Neural cell (in vitro differentiated cells): ENCODE results near the gene KRT10. TPM values are rescaled to one million over a fixed set of nuclear protein-coding genes. Genes with fewer than 3 reads are reported as not detected.

Experiments used
- H2AFZ ChIP-seq: fragments of 200-600, 300-800 bp; sonication (generic), shearing (Covaris generic); 2 replicates; pipeline ENCODE4 v1.6.0; 2014; ENCODE audit warnings: low read depth, mild to moderate bottlenecking, antibody characterized with exemption, low read length, moderate library complexity
- H3F3A ChIP-seq: fragments of 200-600 bp; shearing (Covaris generic); 2 replicates; pipeline ENCODE4 v1.6.1; 2016; ENCODE audit warnings: mild to moderate bottlenecking, moderate library complexity, mixed read lengths, antibody characterized with exemption, low read length; ENCODE audit not compliant: insufficient read depth, poor library complexity, severe bottlenecking
- H3K27ac ChIP-seq: fragments of 200-600, 300-800 bp; sonication (generic), shearing (Covaris generic); 2 replicates; pipeline ENCODE4 v1.5.1; 2014; ENCODE audit warnings: mild to moderate bottlenecking, low read length, moderate library complexity
- H3K27me3 ChIP-seq: fragments of 300-800, 200-600 bp; sonication (generic), shearing (Covaris generic); 2 replicates; pipeline ENCODE4 v1.6.0; 2014; ENCODE audit warnings: mild to moderate bottlenecking, low read depth, low read length, moderate library complexity; ENCODE audit not compliant: insufficient read depth
- H3K36me3 ChIP-seq: fragments of 300-800, 200-600 bp; sonication (generic), shearing (Covaris generic); 2 replicates; pipeline ENCODE4 v1.5.1; 2014; ENCODE audit warnings: mild to moderate bottlenecking, antibody characterized with exemption, low read length, moderate library complexity; ENCODE audit not compliant: insufficient read depth
- H3K4me2 ChIP-seq: fragments of 300-800, 200-600 bp; sonication (generic), shearing (Covaris generic); 2 replicates; pipeline ENCODE4 v1.6.0; 2014; ENCODE audit warnings: mild to moderate bottlenecking, low read length
- H3K4me3 ChIP-seq: fragments of 300-800, 200-600 bp; sonication (generic), shearing (Covaris generic); 2 replicates; pipeline ENCODE4 v1.5.1; 2014; ENCODE audit warnings: mild to moderate bottlenecking, low read length, moderate library complexity
- H3K79me2 ChIP-seq: fragments of 200-600 bp; shearing (Covaris generic); replicated peaks from 2 replicates; pipeline ENCODE4 v1.6.0; 2014; ENCODE audit warnings: mild to moderate bottlenecking, low read length, moderate library complexity; ENCODE audit not compliant: insufficient read depth
- H3K9ac ChIP-seq: fragments of 300-800, 200-600 bp; sonication (generic), shearing (Covaris generic); 2 replicates; pipeline ENCODE4 v1.6.1; 2016; ENCODE audit warnings: mild to moderate bottlenecking, low read length, mixed read lengths
- H3K9me2 ChIP-seq: fragments of 200-600 bp; shearing (Covaris generic); 2 replicates; pipeline ENCODE4 v1.6.1; 2016; ENCODE audit warnings: mild to moderate bottlenecking, low read length, mixed read lengths; ENCODE audit not compliant: insufficient read depth
- H3K9me3 ChIP-seq: fragments of 200-600, 300-800 bp; sonication (generic), shearing (Covaris generic); 2 replicates; pipeline ENCODE4 v1.6.1; 2016; ENCODE audit warnings: mild to moderate bottlenecking, mixed run types, low read length, moderate library complexity, mixed read lengths
- H4K20me1 ChIP-seq: fragments of 200-600 bp; shearing (Covaris generic); 2 replicates; pipeline ENCODE4 v1.6.1; 2016; ENCODE audit warnings: mild to moderate bottlenecking, mixed run types; ENCODE audit not compliant: insufficient read depth
- CTCF ChIP-seq: fragments of 450-650 bp; IDR thresholded peaks from 2 replicates; pipeline ENCODE4 v1.5.1; 2014; ENCODE audit warnings: antibody characterized with exemption, mild to moderate bottlenecking, moderate library complexity; ENCODE audit not compliant: poor library complexity, severe bottlenecking
- EP300 ChIP-seq: fragments of 450-650 bp; conservative IDR thresholded peaks from 2 replicates; pipeline ENCODE4 v1.6.1; 2014; ENCODE audit warnings: antibody characterized with exemption, mild to moderate bottlenecking, moderate library complexity; ENCODE audit not compliant: poor library complexity, severe bottlenecking
- EZH2 ChIP-seq: fragments of 200-600, 300-800 bp; shearing (Covaris generic), sonication (generic); IDR thresholded peaks from 2 replicates; pipeline ENCODE4 v1.6.1; 2014; ENCODE audit warnings: antibody characterized with exemption, low read length, borderline replicate concordance, mild to moderate bottlenecking; ENCODE audit not compliant: insufficient read depth, poor library complexity, severe bottlenecking
- MXI1 ChIP-seq: fragments of 450-650 bp; conservative IDR thresholded peaks from 2 replicates; pipeline ENCODE4 v1.6.1; 2014; ENCODE audit warnings: antibody characterized with exemption, mild to moderate bottlenecking; ENCODE audit not compliant: poor library complexity, severe bottlenecking
- POLR2AphosphoS5 ChIP-seq: IDR thresholded peaks from 2 replicates; pipeline ENCODE4 v1.6.1; 2012
- RAD21 ChIP-seq: fragments of 450-650 bp; conservative IDR thresholded peaks from 2 replicates; pipeline ENCODE4 v1.6.1; 2014; ENCODE audit warnings: antibody characterized with exemption, mild to moderate bottlenecking, moderate library complexity
- SMC3 ChIP-seq: fragments of 450-650 bp; conservative IDR thresholded peaks from 2 replicates; pipeline ENCODE4 v1.6.1; 2014; ENCODE audit warnings: antibody characterized with exemption, mild to moderate bottlenecking, moderate library complexity; ENCODE audit not compliant: poor library complexity
- TAF1 ChIP-seq: IDR thresholded peaks from 2 replicates; pipeline ENCODE4 v1.6.1; 2012; ENCODE audit warnings: low read depth
- polyA plus RNA-seq: library from polyadenylated mRNA; depleted of rRNA; stranded (reverse); fragments of >200 nt; gene quantifications from 2 replicates; pipeline ENCODE4 v1.2.3, GENCODE V29; 2014
- TF ChIP-seq, protein P1 (sequence below): IDR thresholded peaks from 2 replicates; pipeline ENCODE4 v1.6.1; 2012; ENCODE audit warnings: borderline replicate concordance

Gene KRT10
- polyA plus RNA-seq, 1 donor from 2014 or later = 54.2 TPM

- no peaks in the 10 kb centered on the region for H4K20me1 ChIP-seq
- no peaks in the 10 kb centered on the region for H3K27me3 ChIP-seq
- no peaks in the 10 kb centered on the region for H3K79me2 ChIP-seq
- no peaks in the 10 kb centered on the region for H3K9me2 ChIP-seq
- H3K27ac ChIP-seq = no peak overlapping the region
- H3F3A ChIP-seq = no peaks in the 10 kb centered on the region
- no peak overlapping the region for H3K4me2 ChIP-seq
- TF ChIP-seq EZH2 (no peak), SMC3 (no peak), MXI1 (no peak), CTCF (no peak), POLR2AphosphoS5 (no peak), EP300 (no peak), RAD21 (no peak), TAF1 (no peak)
- TF ChIP-seq, protein P1, sequence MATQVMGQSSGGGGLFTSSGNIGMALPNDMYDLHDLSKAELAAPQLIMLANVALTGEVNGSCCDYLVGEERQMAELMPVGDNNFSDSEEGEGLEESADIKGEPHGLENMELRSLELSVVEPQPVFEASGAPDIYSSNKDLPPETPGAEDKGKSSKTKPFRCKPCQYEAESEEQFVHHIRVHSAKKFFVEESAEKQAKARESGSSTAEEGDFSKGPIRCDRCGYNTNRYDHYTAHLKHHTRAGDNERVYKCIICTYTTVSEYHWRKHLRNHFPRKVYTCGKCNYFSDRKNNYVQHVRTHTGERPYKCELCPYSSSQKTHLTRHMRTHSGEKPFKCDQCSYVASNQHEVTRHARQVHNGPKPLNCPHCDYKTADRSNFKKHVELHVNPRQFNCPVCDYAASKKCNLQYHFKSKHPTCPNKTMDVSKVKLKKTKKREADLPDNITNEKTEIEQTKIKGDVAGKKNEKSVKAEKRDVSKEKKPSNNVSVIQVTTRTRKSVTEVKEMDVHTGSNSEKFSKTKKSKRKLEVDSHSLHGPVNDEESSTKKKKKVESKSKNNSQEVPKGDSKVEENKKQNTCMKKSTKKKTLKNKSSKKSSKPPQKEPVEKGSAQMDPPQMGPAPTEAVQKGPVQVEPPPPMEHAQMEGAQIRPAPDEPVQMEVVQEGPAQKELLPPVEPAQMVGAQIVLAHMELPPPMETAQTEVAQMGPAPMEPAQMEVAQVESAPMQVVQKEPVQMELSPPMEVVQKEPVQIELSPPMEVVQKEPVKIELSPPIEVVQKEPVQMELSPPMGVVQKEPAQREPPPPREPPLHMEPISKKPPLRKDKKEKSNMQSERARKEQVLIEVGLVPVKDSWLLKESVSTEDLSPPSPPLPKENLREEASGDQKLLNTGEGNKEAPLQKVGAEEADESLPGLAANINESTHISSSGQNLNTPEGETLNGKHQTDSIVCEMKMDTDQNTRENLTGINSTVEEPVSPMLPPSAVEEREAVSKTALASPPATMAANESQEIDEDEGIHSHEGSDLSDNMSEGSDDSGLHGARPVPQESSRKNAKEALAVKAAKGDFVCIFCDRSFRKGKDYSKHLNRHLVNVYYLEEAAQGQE = no peak
- H2AFZ ChIP-seq = no peak overlapping the region
- no peak overlapping the region for H3K9ac ChIP-seq
- H3K36me3 ChIP-seq = no peaks in the 10 kb centered on the region
- no peak overlapping the region for H3K4me3 ChIP-seq
- H3K9me3 ChIP-seq = no peaks in the 10 kb centered on the region
Observed at GRCh38 chr17:40779181-40779909, 43.1 kb downstream of the KRT10 start.

DNA sequence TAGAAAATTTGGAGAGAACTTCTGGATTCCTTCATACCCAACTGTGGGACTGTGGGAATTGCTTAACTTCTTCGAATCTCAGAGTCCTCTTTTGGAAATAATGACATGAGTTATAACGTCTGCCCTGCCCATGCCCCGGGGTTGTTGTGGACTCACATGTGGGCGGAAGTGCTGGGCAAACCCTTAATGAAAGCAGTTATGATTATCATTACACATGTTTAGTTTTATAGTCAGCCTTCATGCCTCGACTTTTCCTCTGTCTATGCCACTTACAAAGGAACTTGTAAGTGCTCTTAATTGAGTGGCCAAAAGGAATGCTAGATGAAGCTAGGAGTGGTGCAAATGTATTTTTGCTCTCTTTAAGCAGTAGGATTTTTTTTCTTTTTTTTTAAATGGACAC lies 44.0 kb downstream of the KRT10 start:
- H3K79me2 ChIP-seq = no peaks in the 10 kb centered on the region
- no peak overlapping the region for H3K4me2 ChIP-seq
- H3K9me3 ChIP-seq = no peaks in the 10 kb centered on the region
- no peaks in the 10 kb centered on the region for H3K9me2 ChIP-seq
- H3K4me3 ChIP-seq = no peak overlapping the region
- H3K27me3 ChIP-seq = no peaks in the 10 kb centered on the region
- H2AFZ ChIP-seq = no peak overlapping the region
- H4K20me1 ChIP-seq = no peaks in the 10 kb centered on the region
- H3F3A ChIP-seq = no peaks in the 10 kb centered on the region
- no peaks in the 10 kb centered on the region for H3K36me3 ChIP-seq
- H3K9ac ChIP-seq = no peak overlapping the region
- no peak overlapping the region for H3K27ac ChIP-seq
- no peak for TF ChIP-seq RAD21
- no peak for TF ChIP-seq MXI1
- TF ChIP-seq SMC3 = no peak
- no peak for TF ChIP-seq EZH2
- TF ChIP-seq, protein P1 = no peak
